GM12873 (cell line): ENCODE data around the gene NTM.

Experiments
- CTCF ChIP-seq: IDR thresholded peaks from 2 replicates; pipeline ENCODE4 v1.5.1; 2012; ENCODE audit warnings: low read depth, mild to moderate bottlenecking, moderate library complexity, low read length, control low read depth; ENCODE audit not compliant: insufficient read depth; ENCODE audit errors: missing control alignments

Gene NTM

GRCh38 chr11:132054822-132055221 lies 684.4 kb downstream of the NTM start:
- TF ChIP-seq CTCF = no peak

- TF ChIP-seq CTCF = no peak
Measured at GRCh38 chr11:132055296-132055695, 684.9 kb downstream of the NTM start.

DNA sequence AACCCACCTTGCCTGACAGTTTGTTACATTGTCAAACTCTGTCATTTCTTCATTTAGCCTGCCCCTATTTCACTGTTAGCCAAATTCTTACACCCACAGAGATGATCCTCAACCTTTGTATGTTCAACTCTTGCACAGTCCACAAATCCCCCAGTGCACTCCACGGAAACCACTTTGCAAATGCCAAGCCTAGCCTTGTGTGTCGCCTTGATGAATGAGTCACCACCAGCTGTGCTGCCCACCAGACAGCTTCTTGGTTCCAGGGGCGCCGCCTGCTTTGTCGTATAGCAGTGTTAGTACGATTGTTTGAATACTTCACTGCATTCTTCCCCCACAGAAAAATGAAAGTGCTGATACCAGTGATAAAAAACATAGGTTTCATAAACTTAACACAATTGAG lies 686.3 kb downstream of the NTM start:
- TF ChIP-seq CTCF = no peak

DNA sequence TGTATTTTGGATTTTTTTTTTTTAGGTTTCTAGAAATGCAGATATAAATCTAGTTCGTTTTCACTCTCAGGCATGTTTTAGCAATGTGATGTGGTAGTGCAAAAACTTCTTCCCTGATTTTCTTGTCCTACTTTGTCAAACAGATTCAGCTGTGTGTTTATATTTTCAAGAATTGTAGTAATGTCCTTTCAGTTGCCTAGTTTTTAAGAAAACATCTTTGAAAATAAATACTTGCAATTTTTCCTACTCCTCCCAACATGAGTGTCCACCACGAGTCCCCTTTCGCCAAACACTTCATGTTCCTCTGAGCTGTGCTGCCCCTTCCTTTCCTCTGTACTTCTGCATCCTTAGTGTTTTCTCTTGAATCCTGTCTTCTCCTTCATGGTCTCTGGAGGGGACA lies 686.9 kb downstream of the NTM start:
- no peak for TF ChIP-seq CTCF

DNA sequence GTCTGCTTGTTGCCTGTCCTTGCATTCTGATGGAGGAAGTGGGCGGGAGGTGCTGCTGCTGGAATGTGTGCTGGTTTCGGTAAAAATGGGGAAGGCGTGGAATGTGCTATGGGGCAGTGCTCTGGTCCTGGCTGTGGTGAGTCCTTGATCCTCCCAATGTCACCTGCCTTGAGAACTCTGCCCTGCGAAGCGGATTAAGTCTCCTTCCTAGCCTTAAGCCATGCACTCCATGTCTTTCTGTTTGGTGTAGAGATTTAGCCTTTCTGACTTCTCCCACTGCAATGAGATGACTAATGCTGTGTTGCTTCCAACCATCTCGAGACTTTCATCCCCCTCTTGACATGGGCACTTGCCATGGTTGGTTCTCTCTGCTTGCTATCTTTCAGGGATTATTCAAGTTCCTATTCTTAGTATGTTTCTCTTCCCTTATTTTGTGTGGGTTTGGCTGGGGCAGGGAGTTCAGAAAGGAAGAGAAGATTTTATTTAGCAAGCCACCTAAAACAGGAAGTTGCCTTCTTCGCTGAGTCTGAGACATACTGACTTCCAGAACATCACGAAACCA lies 687.9 kb downstream of the NTM start:
- no peak for TF ChIP-seq CTCF

DNA sequence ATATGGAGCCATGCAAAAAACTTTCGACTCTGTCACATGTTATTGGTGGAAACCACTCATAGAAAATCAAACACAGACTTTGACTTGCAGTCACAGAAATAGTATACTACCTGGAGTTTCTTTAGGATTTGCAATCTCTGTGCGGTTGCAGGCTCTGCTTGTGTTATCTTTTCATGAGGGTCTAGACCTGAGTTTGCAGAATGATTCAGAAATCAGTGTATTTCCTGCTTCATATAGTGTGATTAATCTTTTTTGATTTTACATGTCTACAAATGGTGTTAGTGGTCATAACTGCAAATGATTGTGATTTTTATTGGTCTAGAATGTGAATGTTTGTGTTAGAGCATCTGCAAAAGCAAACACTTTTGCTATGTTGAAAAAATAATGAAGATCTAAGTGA lies 690.2 kb downstream of the NTM start:
- no peak for TF ChIP-seq CTCF

DNA sequence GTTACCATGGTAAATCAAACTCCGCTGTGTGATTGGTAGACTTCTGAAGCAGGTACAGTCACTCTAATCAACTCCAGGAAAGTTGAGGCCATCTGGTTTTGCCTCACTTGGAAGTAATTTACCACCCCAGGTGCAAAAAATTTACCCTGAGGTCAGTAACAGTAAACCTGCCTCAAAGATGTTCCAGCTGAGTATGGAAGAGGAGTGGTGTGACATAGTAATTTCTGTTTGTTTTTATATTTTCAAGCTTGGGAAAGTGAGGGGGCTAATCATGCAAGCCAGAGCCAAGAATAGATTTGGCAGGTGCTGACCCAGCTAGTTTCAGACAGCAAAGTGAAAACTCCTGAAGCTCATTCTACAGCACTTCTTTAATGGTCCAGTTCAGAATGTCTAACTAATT lies 691.6 kb downstream of the NTM start:
- TF ChIP-seq CTCF = no peak
